ENCODE measurements around the gene MCF2L.
"Not testable (repeated sequence)": the region's sequence is repeated elsewhere in the genome, so short reads cannot be mapped to it uniquely, and the experiment has no call there.

MCF2L gene

GRCh38 chr13:113053801-113054604 is 85.0 kb downstream of the MCF2L start:
- TF ChIP-seq EZH2phosphoT487 (conservative IDR thresholded peaks at IDR 0.05; ENCODE audit: low read length) (no peak), CTCF (IDR thresholded peaks at IDR 0.05; ENCODE audit: insufficient read depth, low read length, poor library complexity, severe bottlenecking) (no peak)
- Histone ChIP-seq H3F3A (ENCODE audit: insufficient read depth) (no peaks in the 10 kb centered on the region), H3K9me2 (replicated peaks; ENCODE audit: insufficient read depth, low read length) (no peaks in the 10 kb centered on the region), H3K27ac (ENCODE audit: low read depth, low read length) (no peak overlapping the region), H3K36me3 (ENCODE audit: low read length) (no peaks in the 10 kb centered on the region), H3K9me3 (ENCODE audit: insufficient read depth, low read length) (peaks cover 4% of the 10 kb centered on the region; the same call in 1 of the 2 replicates), H4K20me1 (ENCODE audit: low read depth, low read length) (no peaks in the 10 kb centered on the region), H3K79me2 (ENCODE audit: insufficient read depth, low read length) (no peaks in the 10 kb centered on the region), H3K27me3 (ENCODE audit: low read length) (no peaks in the 10 kb centered on the region), H3K4me2 (ENCODE audit: low read depth, low read length, poor library complexity, severe bottlenecking) (no peak overlapping the region), H2AFZ (ENCODE audit: low read depth, low read length, severe bottlenecking) (no peak overlapping the region), H3K4me3 (ENCODE audit: insufficient read depth, low read length, poor library complexity, severe bottlenecking) (no peak overlapping the region), H3K9ac (ENCODE audit: low read length) (no peak overlapping the region)

GRCh38 chr13:113057084-113057483 is 88.1 kb downstream of the MCF2L start:
- Histone ChIP-seq H3K79me2 (ENCODE audit: insufficient read depth, low read length) (no peaks in the 10 kb centered on the region), H2AFZ (ENCODE audit: low read depth, low read length, severe bottlenecking) (no peak overlapping the region), H4K20me1 (ENCODE audit: low read depth, low read length) (no peaks in the 10 kb centered on the region), H3K27ac (ENCODE audit: low read depth, low read length) (no peak overlapping the region), H3K27me3 (ENCODE audit: low read length) (no peaks in the 10 kb centered on the region), H3F3A (ENCODE audit: insufficient read depth) (no peaks in the 10 kb centered on the region), H3K4me3 (ENCODE audit: insufficient read depth, low read length, poor library complexity, severe bottlenecking) (no peak overlapping the region), H3K9me2 (replicated peaks; ENCODE audit: insufficient read depth, low read length) (no peaks in the 10 kb centered on the region), H3K9ac (ENCODE audit: low read length) (no peak overlapping the region), H3K9me3 (ENCODE audit: insufficient read depth, low read length) (peaks cover 4% of the 10 kb centered on the region; the same call in 1 of the 2 replicates), H3K36me3 (ENCODE audit: low read length) (no peaks in the 10 kb centered on the region), H3K4me2 (ENCODE audit: low read depth, low read length, poor library complexity, severe bottlenecking) (no peak overlapping the region)
- TF ChIP-seq EZH2phosphoT487 (conservative IDR thresholded peaks at IDR 0.05; ENCODE audit: low read length) = no peak
- TF ChIP-seq CTCF (IDR thresholded peaks at IDR 0.05; ENCODE audit: insufficient read depth, low read length, poor library complexity, severe bottlenecking) = no peak

DNA sequence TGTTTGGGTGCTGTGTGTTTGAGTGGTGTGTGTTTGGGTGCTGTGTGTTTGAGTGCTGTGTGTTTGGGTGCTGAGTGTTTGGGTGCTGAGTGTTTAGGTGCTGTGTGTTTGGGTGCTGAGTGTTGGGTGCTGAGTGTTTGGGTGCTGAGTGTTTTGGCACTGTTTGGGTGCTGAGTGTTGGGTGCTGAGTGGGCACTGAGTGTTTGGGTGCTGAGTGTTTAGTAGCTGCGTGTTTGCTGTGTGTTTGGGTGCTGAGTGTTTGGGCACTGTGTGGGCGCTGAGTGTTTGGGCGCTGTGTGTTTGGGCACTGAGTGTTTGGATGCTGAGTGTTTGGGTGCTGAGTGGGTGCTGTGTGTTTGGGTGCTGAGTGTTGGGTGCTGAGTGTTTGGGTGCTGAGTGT is 88.5 kb downstream of the MCF2L start:
- H3K27me3 ChIP-seq (ENCODE audit: low read length); H3K9ac ChIP-seq (ENCODE audit: low read length); H4K20me1 ChIP-seq (ENCODE audit: low read depth, low read length); H3K9me3 ChIP-seq (ENCODE audit: insufficient read depth, low read length); H3F3A ChIP-seq (ENCODE audit: insufficient read depth); H3K36me3 ChIP-seq (ENCODE audit: low read length); H3K79me2 ChIP-seq (ENCODE audit: insufficient read depth, low read length); H3K4me2 ChIP-seq (ENCODE audit: low read depth, low read length, poor library complexity, severe bottlenecking); H3K27ac ChIP-seq (ENCODE audit: low read depth, low read length); H3K9me2 ChIP-seq (replicated peaks; ENCODE audit: insufficient read depth, low read length); H3K4me3 ChIP-seq (ENCODE audit: insufficient read depth, low read length, poor library complexity, severe bottlenecking); H2AFZ ChIP-seq (ENCODE audit: low read depth, low read length, severe bottlenecking): not testable (repeated sequence)
